HL-60 (cell line): ENCODE measurements around the gene BHMT2.

Experiments
- DNase-seq, 2 experiments: peaks; one replicate each; pipeline ENCODE4 v3.0.0-alpha.2; 2010 to 2020; ENCODE audit warnings: low read depth in 1 of 2, low spot score in 1 of 2
- H3K27ac ChIP-seq: fragments of 250-450 bp; sonication (Bioruptor Pico); replicated peaks from 2 replicates; pipeline ENCODE4 v1.5.1; 2020; ENCODE audit warnings: mild to moderate bottlenecking, moderate library complexity
- H3K27me3 ChIP-seq: fragments of 250-450 bp; sonication (Bioruptor Pico); 2 replicates; pipeline ENCODE4 v1.5.1; 2021; ENCODE audit warnings: mild to moderate bottlenecking, moderate library complexity; ENCODE audit not compliant: insufficient read depth, poor library complexity, severe bottlenecking
- H3K4me3 ChIP-seq: replicated peaks from 2 replicates; pipeline ENCODE4 v1.5.1; 2011; ENCODE audit warnings: mild to moderate bottlenecking, control low read depth, low read length; ENCODE audit not compliant: insufficient read depth
- CTCF ChIP-seq: IDR thresholded peaks from one replicate; pipeline ENCODE4 v1.5.1; 2011; ENCODE audit warnings: low read length, control low read depth, inconsistent platforms; ENCODE audit not compliant: insufficient read depth
- GABPA ChIP-seq: IDR thresholded peaks from 2 replicates; pipeline ENCODE4 v1.6.1; 2012; ENCODE audit warnings: low read depth
- POLR2AphosphoS5 ChIP-seq: IDR thresholded peaks from 2 replicates; pipeline ENCODE4 v1.6.1; 2012; ENCODE audit warnings: low read depth
- REST ChIP-seq: IDR thresholded peaks from 2 replicates; pipeline ENCODE4 v1.6.1; 2012; ENCODE audit warnings: low read depth; ENCODE audit not compliant: insufficient replicate concordance
- SPI1 ChIP-seq: IDR thresholded peaks from 2 replicates; pipeline ENCODE4 v1.6.1; 2012; ENCODE audit warnings: low read depth, mild to moderate bottlenecking, borderline replicate concordance

Gene BHMT2

GRCh38 chr5:79048437-79048836 lies 21.1 kb upstream of the BHMT2 start:
- no peak for DNase-seq
- H3K27me3 ChIP-seq = no peaks in the 10 kb centered on the region
- H3K4me3 ChIP-seq = no peak overlapping the region
- TF ChIP-seq CTCF = no peak
- TF ChIP-seq REST = no peak
- no peak for TF ChIP-seq POLR2AphosphoS5
- no peak for TF ChIP-seq SPI1
- TF ChIP-seq GABPA = no peak
- no peak overlapping the region for H3K27ac ChIP-seq

- DNase-seq = no peak
- Histone ChIP-seq H3K4me3 (no peak overlapping the region), H3K27me3 (no peaks in the 10 kb centered on the region), H3K27ac (no peak overlapping the region)
- TF ChIP-seq GABPA = no peak
- no peak for TF ChIP-seq SPI1
- TF ChIP-seq POLR2AphosphoS5 = no peak
- TF ChIP-seq CTCF = no peak
- no peak for TF ChIP-seq REST
Measured at GRCh38 chr5:79050498-79050897, 19.1 kb upstream of the BHMT2 start.

- no peak for DNase-seq
- no peak for TF ChIP-seq REST
- no peak for TF ChIP-seq SPI1
- TF ChIP-seq CTCF = no peak
- no peak for TF ChIP-seq POLR2AphosphoS5
- no peak for TF ChIP-seq GABPA
- no peak overlapping the region for H3K27ac ChIP-seq
- H3K4me3 ChIP-seq = no peak overlapping the region
- no peaks in the 10 kb centered on the region for H3K27me3 ChIP-seq
Measured at GRCh38 chr5:79053321-79053720, 16.2 kb upstream of the BHMT2 start.
